Pancreas (tissue), 10 donors: ENCODE data around the gene POLE4. TPM values are rescaled to one million over a fixed set of nuclear protein-coding genes. Genes with fewer than 3 reads are reported as not detected.

Experiments used
- ATAC-seq, 4 donors: fragments of 200-7000 bp; cut with Tn5 transposase; one replicate each; pipeline versions ENCODE4 v1.8.0 to v1.9.1; 2020; ENCODE audit warnings: mild to moderate bottlenecking in 4 of 4, moderate library complexity in 4 of 4
- DNase-seq, 6 donors: peaks; one replicate each; pipeline ENCODE4 v3.0.0-alpha.2; 2020
- FAIRE-seq: peaks from 2 replicates; lab custom pipeline; 2012; peaks lifted over from hg19 to GRCh38; lab: Jason Lieb, UNC
- H3K27ac ChIP-seq, 4 donors: fragments of 200-600 bp; sonication (generic); 1 replicate in 3 of 4; 2 replicates in 1 of 4; pipeline versions ENCODE4 v1.5.0 to v1.8.0; 2020
- H3K27me3 ChIP-seq, 4 donors: fragments of 200-600 bp; one replicate each; pipeline ENCODE4 v1.8.0; 2021
- H3K36me3 ChIP-seq, 3 donors: fragments of 200-600 bp; sonication (generic) in 1 of 3; one replicate each; pipeline versions ENCODE4 v1.5.0 to v1.8.0; 2020 to 2021
- H3K4me1 ChIP-seq, 3 donors: fragments of 200-600 bp; one replicate each; pipeline ENCODE4 v1.8.0; 2021
- H3K4me3 ChIP-seq, 4 donors: fragments of 200-600 bp; sonication (generic) in 2 of 4; one replicate each; pipeline versions ENCODE4 v1.5.0 to v1.8.0; 2020 to 2021
- H3K9me3 ChIP-seq, 4 donors: fragments of 200-600 bp; one replicate each; pipeline ENCODE4 v1.8.0; 2021
- CTCF ChIP-seq, 4 donors: fragments of 200-600 bp; sonication (generic) in 3 of 4; IDR thresholded peaks; one replicate each; pipeline versions ENCODE4 v1.5.0 to v1.8.0; 2021; ENCODE audit warnings: antibody characterized with exemption in 4 of 4
- WGBS, 2 donors: extraction: QIAGEN DNeasy Blood & Tissue Kit; methylation state at CpG; one replicate each; pipeline ENCODE4 v1.1.7; 2013; 5-methylcytosine and 5-hydroxymethylcytosine counted together
- intact Hi-C, 3 donors: fragments of 100-400 bp; cut with DNase I; formaldehyde crosslinking; loops; one replicate each; pipeline versions ENCODE4 v1.11.1 to v1.14.2; 2022
- polyA plus RNA-seq, 2 donors: library from polyadenylated mRNA; stranded (reverse); fragments of 200-250 nt; gene quantifications; one replicate each; pipeline ENCODE4 v1.2.3, GENCODE V29; 2013
- total RNA-seq, 6 donors: library from RNA; stranded (reverse); fragmentation: NEBNext Ultra II Directional in 4 of 6; extraction: Animal tissue kit (Norgen Biotek cat#: 25700) in 4 of 6; gene quantifications; one replicate each; pipeline versions ENCODE4 v1.2.1 to v1.2.4, GENCODE V29; 2021 to 2023
- donor health status: healthy with polysubstance abuse.
- donor health status: DM: no; HTN: no; CAD: no; lungs with moderate emphysema.
- donor health status: DM: no; HTN: no; CAD: no.
- donor health status: control.
- donor health status: control.
- donor health status: Bipolar disorder and iron deficiency.
- donor health status: DM: yes; HTN: yes; CAD: no.
- donor health status: DM: no; HTN: no; CAD: no.
- donor health status: DM: no; HTN: no; CAD: no.
- donor health status: DM: yes; HTN: yes; CAD: no.

Gene POLE4
- 10 to 100 TPM; 10.0 to 21.6 (median 15.2) TPM for total RNA-seq
- polyA plus RNA-seq: 10 to 100 TPM; 22.1 to 22.6 TPM

GRCh38 chr2:74958274-74959105 is at the start of gene POLE4:
POLE4 (plus strand) TSS chr2:74958643; CDS start chr2:74958680, 37 bp downstream.
- Histone ChIP-seq H3K9me3 (no peaks in the 10 kb centered on the region), H3K27me3 (no peaks in the 10 kb centered on the region), H3K27ac (peak within 1 kb of the TSS; percentile 74 to 90 (median 86)), H3K4me1 (peaks cover 0 to 4% (median 0%) of the 10 kb centered on the region in 3 donors), H3K36me3 (no peaks in the 10 kb centered on the region), H3K4me3 (peak within 1 kb of the TSS; percentile 40 to 70 (median 57))
- ATAC-seq: peak; percentile 96 to 99 (median 98)
- no peak for FAIRE-seq
- WGBS, 2 donors: 0 to 1% methylated on average over 75 to 81 of the region's 81 CpGs
- no peak for TF ChIP-seq CTCF (IDR thresholded peaks at IDR 0.05)
- intact Hi-C loops: no loop called here
- DNase-seq: peak; percentile 89 to 95 (median 94)

GRCh38 chr2:74908748-74909444 is 49.5 kb upstream of the POLE4 start:
- intact Hi-C loops: no loop called here
- FAIRE-seq (no peak), ATAC-seq (peak in 3 of 4 donors; percentile 46 to 75 (median 49)), DNase-seq (peak in 1 of 6 donors; percentile 46)
- no peaks in the 10 kb centered on the region for H3K9me3 ChIP-seq
- H3K4me3 ChIP-seq: peak overlapping the region in 1 of 4 donors; percentile 20
- no peak for TF ChIP-seq CTCF (IDR thresholded peaks at IDR 0.05)
- no peaks in the 10 kb centered on the region for H3K4me1 ChIP-seq
- H3K36me3 ChIP-seq: no peaks in the 10 kb centered on the region
- no peak overlapping the region for H3K27ac ChIP-seq
- WGBS, 2 donors: 30% methylated on average over 31 of the region's 31 CpGs
- peaks cover 0 to 3% (median 0%) of the 10 kb centered on the region in 4 donors for H3K27me3 ChIP-seq

- 87 to 96% methylated on average over 1 of the region's 1 CpG for WGBS, 2 donors
- Histone ChIP-seq H3K27ac (no peak overlapping the region), H3K27me3 (peaks cover 0 to 3% (median 0%) of the 10 kb centered on the region in 4 donors), H3K36me3 (no peaks in the 10 kb centered on the region), H3K4me3 (no peak overlapping the region), H3K9me3 (no peaks in the 10 kb centered on the region), H3K4me1 (no peaks in the 10 kb centered on the region)
- no peak for DNase-seq
- FAIRE-seq: no peak
- TF ChIP-seq CTCF (IDR thresholded peaks at IDR 0.05): no peak
- no peak for ATAC-seq
- intact Hi-C loops: no loop called here
Measured at GRCh38 chr2:74910245-74910644, 48.2 kb upstream of the POLE4 start.

- H3K27ac ChIP-seq: no peak overlapping the region
- no peaks in the 10 kb centered on the region for H3K36me3 ChIP-seq
- DNase-seq (no peak), FAIRE-seq (no peak), ATAC-seq (no peak)
- no peaks in the 10 kb centered on the region for H3K9me3 ChIP-seq
- intact Hi-C loops: no loop called here
- peaks cover 0 to 3% (median 0%) of the 10 kb centered on the region in 4 donors for H3K27me3 ChIP-seq
- WGBS, 2 donors: 61 to 67% methylated on average over 4 of the region's 4 CpGs
- no peak for TF ChIP-seq CTCF (IDR thresholded peaks at IDR 0.05)
- no peak overlapping the region for H3K4me3 ChIP-seq
- H3K4me1 ChIP-seq: no peaks in the 10 kb centered on the region
Measured at GRCh38 chr2:74911061-74911460, 47.4 kb upstream of the POLE4 start.
